HepG2 (cell line): Measurements from ENCODE around the gene ABHD17A. TPM values are rescaled to one million over a fixed set of nuclear protein-coding genes. Genes with fewer than 3 reads are reported as not detected.
A peak's percentile ranks its signal among the peaks of the same experiment; 100 is the strongest.

Experiments
- ATAC-seq: fragments of 200-7000 bp; cut with Tn5 transposase; 3 replicates; pipeline ENCODE4 v1.9.1; 2020; ENCODE audit warnings: mild to moderate bottlenecking, moderate library complexity
- BruUV-seq: library from RNA; stranded (reverse); fragments of 400-500 nt; replicated peaks from 2 replicates; lab custom pipeline; 2021; lab: Mats Ljungman, UMichigan
- CTCF ChIA-PET: fragments of 300-600 bp; formaldehyde crosslinking; extraction: SDS; loops from one replicate; lab custom pipeline; 2021; ENCODE audit warnings: low total read pairs, inconsistent platforms, low intra/inter-chr PET ratio; lab: Yijun Ruan, JAX
- POLR2A ChIA-PET: fragments of 350-600 bp; sonication (Branson Sonifier 250); formaldehyde crosslinking; loops from one replicate; lab custom pipeline; 2020; ENCODE audit warnings: antibody characterized with exemption, inconsistent platforms; lab: Yijun Ruan, JAX
- DNase-seq: peaks from one replicate; pipeline ENCODE4 v3.0.0-alpha.2; 2015; ENCODE audit warnings: low spot score
- FAIRE-seq: peaks from 3 replicates; lab custom pipeline; 2011; peaks lifted over from hg19 to GRCh38; lab: Jason Lieb, UNC
- H2AFZ ChIP-seq: one replicate; pipeline ENCODE4 v1.6.1; 2011; ENCODE audit warnings: low read length, inconsistent platforms
- H3K27ac ChIP-seq: fragments of 300-600 bp; 3 replicates; pipeline ENCODE4 v1.8.0; 2011; ENCODE audit warnings: mixed run types, mild to moderate bottlenecking, mixed read lengths, low read length, inconsistent platforms; ENCODE audit not compliant: insufficient read depth; ENCODE audit errors: extremely low read length
- H3K27me3 ChIP-seq, 2 experiments: fragments of 200-600 bp in 1 of 2; 2 replicates in 1 of 2; 3 replicates in 1 of 2; pipeline versions ENCODE4 v1.6.0 to v1.8.0; 2011; ENCODE audit warnings: low read length in 2 of 2, mild to moderate bottlenecking in 2 of 2, moderate library complexity in 2 of 2, inconsistent platforms in 1 of 2; ENCODE audit not compliant: insufficient read depth in 2 of 2, control insufficient read depth in 1 of 2
- H3K36me3 ChIP-seq, 2 experiments: fragments of 200-600 bp in 1 of 2; replicated peaks in 1 of 2; 2 replicates in 1 of 2; 3 replicates in 1 of 2; pipeline versions ENCODE4 v1.5.1 to v1.8.0; 2011; ENCODE audit warnings: low read length in 2 of 2, inconsistent platforms in 1 of 2; ENCODE audit not compliant: insufficient read depth in 2 of 2, control insufficient read depth in 1 of 2
- H3K4me1 ChIP-seq: 2 replicates; pipeline ENCODE4 v1.5.1; 2012; ENCODE audit warnings: low read length, inconsistent platforms; ENCODE audit not compliant: insufficient read depth
- H3K4me2 ChIP-seq: 2 replicates; pipeline ENCODE4 v1.6.0; 2011; ENCODE audit warnings: low read depth, low read length, inconsistent platforms
- H3K4me3 ChIP-seq, 3 experiments: fragments of 200-600 bp in 1 of 3; sonication (generic), shearing (Covaris generic) in 1 of 3; replicated peaks in 1 of 3; 2 replicates each; pipeline ENCODE4 v1.5.1; 2011 to 2016; ENCODE audit warnings: low read length in 3 of 3, inconsistent platforms in 2 of 3, low read depth in 2 of 3, mild to moderate bottlenecking in 2 of 3, control low read depth in 1 of 3, mixed read lengths in 1 of 3; ENCODE audit not compliant: insufficient read depth in 1 of 3
- H3K79me2 ChIP-seq: one replicate; pipeline ENCODE4 v1.6.1; 2011; ENCODE audit warnings: low read length, inconsistent platforms; ENCODE audit not compliant: insufficient read depth
- H3K9ac ChIP-seq: 2 replicates; pipeline ENCODE4 v1.6.0; 2011; ENCODE audit warnings: mild to moderate bottlenecking, low read depth, low read length, inconsistent platforms; ENCODE audit not compliant: insufficient read depth
- H3K9me3 ChIP-seq: 2 replicates; pipeline ENCODE4 v1.5.1; 2012; ENCODE audit warnings: mild to moderate bottlenecking, low read length
- H4K20me1 ChIP-seq: 2 replicates; pipeline ENCODE4 v1.6.0; 2011; ENCODE audit warnings: inconsistent platforms, mild to moderate bottlenecking, low read length, moderate library complexity; ENCODE audit not compliant: insufficient read depth
- AGO2 ChIP-seq: fragments of 200-400 bp; formaldehyde crosslinking; optimal IDR thresholded peaks from 2 replicates; pipeline ENCODE3; 2017; ENCODE audit warnings: mild to moderate bottlenecking, low read depth, low read length, moderate library complexity
- ARID2 ChIP-seq: sonication (generic); formaldehyde crosslinking; IDR thresholded peaks from 2 replicates; pipeline ENCODE4 v1.8.1; 2022; ENCODE audit warnings: mild to moderate bottlenecking, missing genetic modification reagents, borderline replicate concordance
- FOXJ3 ChIP-seq: sonication (generic); formaldehyde crosslinking; IDR thresholded peaks from 2 replicates; pipeline ENCODE4 v1.4.0; 2020; ENCODE audit warnings: missing genetic modification reagents, mild to moderate bottlenecking, borderline replicate concordance
- NR2C2 ChIP-seq: sonication (generic); formaldehyde crosslinking; IDR thresholded peaks from 2 replicates; pipeline ENCODE4 v1.4.0; 2020; ENCODE audit warnings: missing genetic modification reagents, mild to moderate bottlenecking, moderate library complexity, borderline replicate concordance
- PTBP1 ChIP-seq: fragments of 200-400 bp; formaldehyde crosslinking; IDR thresholded peaks from 2 replicates; pipeline ENCODE4 v1.6.1; 2018; ENCODE audit warnings: low read length, low read depth; ENCODE audit not compliant: poor library complexity, severe bottlenecking
- ZNF547 ChIP-seq: sonication (generic); formaldehyde crosslinking; IDR thresholded peaks from 2 replicates; pipeline ENCODE4 v1.5.1; 2020; ENCODE audit warnings: mild to moderate bottlenecking, missing genetic modification reagents
- WGBS: methylation state at CpG from one replicate; pipeline ENCODE4 v1.1.6; 2017; ENCODE audit warnings: low lambda C conversion rate; 5-methylcytosine and 5-hydroxymethylcytosine counted together
- in situ Hi-C: cut with HindIII; loops from 2 replicates; pipeline ENCODE4 v1.10.0; 2017; ENCODE audit warnings: low pct_unique_long_range_greater_than_20kb; ENCODE audit not compliant: extremely low pct_ligation_motif_present
- intact Hi-C: fragments of 100-400 bp; cut with micrococcal nuclease; formaldehyde crosslinking; loops from one replicate; pipeline ENCODE4 v1.10.0; 2022; ENCODE audit not compliant: unreplicated experiment
- polyA plus RNA-seq, 8 experiments: library from polyadenylated mRNA; depleted of rRNA in 3 of 8; stranded (reverse) in 7 of 8; unstranded in 1 of 8; fragments of >200 nt; fragmentation: Illumina TruSeq in 4 of 8; extraction: Trizol in 4 of 8; gene quantifications; 2 replicates each; pipeline versions ENCODE4 v1.2.1 to v1.2.3, GENCODE V29; 2011 to 2016; ENCODE audit warnings: low read depth in 4 of 8, missing spikeins in 1 of 8, mixed read lengths in 1 of 8; ENCODE audit not compliant: insufficient read depth in 1 of 8
- total RNA-seq, 5 experiments: library from RNA; depleted of rRNA; stranded (reverse); fragments of >200 nt; fragmentation: Illumina TruSeq; extraction: Trizol; gene quantifications; 2 replicates each; pipeline ENCODE4 v1.2.3, GENCODE V29; 2016; ENCODE audit warnings: low read depth in 1 of 5
- TF ChIP-seq, protein P1 (sequence below): sonication (generic); formaldehyde crosslinking; IDR thresholded peaks from 2 replicates; pipeline ENCODE4 v1.5.0; 2020; ENCODE audit warnings: missing genetic modification reagents, mild to moderate bottlenecking, borderline replicate concordance
- TF ChIP-seq, protein P2 (sequence below): sonication (generic); formaldehyde crosslinking; IDR thresholded peaks from 2 replicates; pipeline ENCODE4 v1.5.1; 2020; ENCODE audit warnings: mild to moderate bottlenecking, moderate library complexity, missing genetic modification reagents
- TF ChIP-seq, protein P3 (sequence below): IDR thresholded peaks from 2 replicates; pipeline ENCODE4 v1.6.1; 2016; ENCODE audit warnings: low read depth
- TF ChIP-seq, protein P4 (sequence below): IDR thresholded peaks from 2 replicates; pipeline ENCODE4 v1.6.1; 2016; ENCODE audit warnings: missing genetic modification reagents, missing compliant biosample characterization

The ABHD17A gene
- total and polyA plus RNA-seq, 2 of the 13 experiments (the other 11 are each of a cell fraction or from before 2014, with no cell fraction given), result 27.7 to 40.8 TPM

DNA sequence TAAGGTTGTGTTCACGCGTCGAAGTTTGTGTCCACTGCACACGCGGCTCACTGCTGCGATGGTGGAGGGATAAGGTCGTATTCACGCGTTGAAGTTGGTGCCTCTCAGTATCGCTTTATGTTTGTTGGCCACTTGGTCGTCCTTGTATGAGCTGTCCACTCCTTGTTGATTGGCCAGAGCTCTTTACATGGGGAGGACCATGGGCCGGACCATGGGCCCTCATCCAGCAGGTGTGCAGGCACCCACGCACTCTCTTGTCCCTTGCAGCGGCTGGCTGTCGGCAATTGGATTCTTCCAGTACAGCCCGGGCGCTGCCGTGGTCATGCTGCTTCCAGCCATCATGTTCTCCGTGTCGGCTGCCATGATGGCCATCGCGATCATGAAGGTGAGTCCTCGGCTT is 37.5 kb upstream of the ABHD17A start:
- intact Hi-C loops, result no loop called here
- POLR2A ChIA-PET, result no interaction called here
- FAIRE-seq, result no peak
- no peak for DNase-seq
- Histone ChIP-seq H3K4me2 (no peak overlapping the region), H2AFZ (no peak overlapping the region), H3K27me3 (no peaks in the 10 kb centered on the region), H3K27ac (no peak overlapping the region), H3K9ac (no peak overlapping the region)
- BruUV-seq, result no TSS peak
- TF ChIP-seq, protein P1, sequence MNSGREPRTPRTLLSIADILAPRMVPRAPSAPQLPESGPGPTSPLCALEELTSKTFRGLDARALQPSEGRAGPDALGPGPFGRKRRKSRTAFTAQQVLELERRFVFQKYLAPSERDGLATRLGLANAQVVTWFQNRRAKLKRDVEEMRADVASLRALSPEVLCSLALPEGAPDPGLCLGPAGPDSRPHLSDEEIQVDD (CRISPR knock-in tag), result no peak
- TF ChIP-seq ARID2 (no peak), NR2C2 (CRISPR knock-in tag) (no peak), ZNF547 (no peak)
- TF ChIP-seq, protein P2, sequence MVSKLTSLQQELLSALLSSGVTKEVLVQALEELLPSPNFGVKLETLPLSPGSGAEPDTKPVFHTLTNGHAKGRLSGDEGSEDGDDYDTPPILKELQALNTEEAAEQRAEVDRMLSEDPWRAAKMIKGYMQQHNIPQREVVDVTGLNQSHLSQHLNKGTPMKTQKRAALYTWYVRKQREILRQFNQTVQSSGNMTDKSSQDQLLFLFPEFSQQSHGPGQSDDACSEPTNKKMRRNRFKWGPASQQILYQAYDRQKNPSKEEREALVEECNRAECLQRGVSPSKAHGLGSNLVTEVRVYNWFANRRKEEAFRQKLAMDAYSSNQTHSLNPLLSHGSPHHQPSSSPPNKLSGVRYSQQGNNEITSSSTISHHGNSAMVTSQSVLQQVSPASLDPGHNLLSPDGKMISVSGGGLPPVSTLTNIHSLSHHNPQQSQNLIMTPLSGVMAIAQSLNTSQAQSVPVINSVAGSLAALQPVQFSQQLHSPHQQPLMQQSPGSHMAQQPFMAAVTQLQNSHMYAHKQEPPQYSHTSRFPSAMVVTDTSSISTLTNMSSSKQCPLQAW (CRISPR knock-in tag), result no peak
- TF ChIP-seq, all 625 proteins: peak for 0
- Histone ChIP-seq H3K36me3 (peaks cover 25 to 35% of the 10 kb centered on the region in 2 experiments; a peak in 4 of 5 replicates), H3K4me3 (no peak overlapping the region), H3K79me2 (no peaks in the 10 kb centered on the region), H4K20me1 (no peaks in the 10 kb centered on the region), H3K9me3 (no peaks in the 10 kb centered on the region), H3K4me1 (no peaks in the 10 kb centered on the region)
- CTCF ChIA-PET, result no interaction called here
- no peak for ATAC-seq
- 98% methylated on average over 21 of the region's 23 CpGs for WGBS
- in situ Hi-C loops, result no loop called here

DNA sequence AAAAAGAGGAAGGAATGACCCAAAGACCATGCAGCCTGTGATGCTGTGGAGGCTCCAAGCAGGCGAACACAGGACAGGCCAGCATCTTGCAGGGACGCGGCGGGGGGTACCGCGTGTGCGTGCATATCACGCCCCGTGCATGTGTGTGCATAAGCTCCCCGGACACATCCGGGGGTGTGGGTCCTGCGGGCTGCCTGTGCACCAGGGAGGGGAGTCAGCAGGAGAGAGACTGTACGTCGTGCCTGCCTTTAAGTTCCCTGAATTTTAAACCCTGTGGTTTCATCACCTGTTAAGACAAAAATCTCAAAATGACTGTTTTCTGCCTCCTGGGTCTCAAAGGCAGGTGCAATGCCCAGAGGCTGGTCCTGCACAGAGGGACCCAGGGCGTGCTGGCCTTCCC is 36.5 kb upstream of the ABHD17A start:
- peaks cover 25 to 39% of the 10 kb centered on the region in 2 experiments; a peak in 4 of 5 replicates for H3K36me3 ChIP-seq
- in situ Hi-C loops (no loop called here), intact Hi-C loops (no loop called here)
- 97% methylated on average over 10 of the region's 15 CpGs for WGBS
- no peak overlapping the region for H3K9ac ChIP-seq
- H3K9me3 ChIP-seq, result no peaks in the 10 kb centered on the region
- POLR2A ChIA-PET, result no interaction called here
- no peaks in the 10 kb centered on the region for H4K20me1 ChIP-seq
- FAIRE-seq, result no peak
- no peak overlapping the region for H2AFZ ChIP-seq
- no peaks in the 10 kb centered on the region for H3K79me2 ChIP-seq
- no peak for TF ChIP-seq FOXJ3 (CRISPR knock-in tag)
- TF ChIP-seq, protein P3, sequence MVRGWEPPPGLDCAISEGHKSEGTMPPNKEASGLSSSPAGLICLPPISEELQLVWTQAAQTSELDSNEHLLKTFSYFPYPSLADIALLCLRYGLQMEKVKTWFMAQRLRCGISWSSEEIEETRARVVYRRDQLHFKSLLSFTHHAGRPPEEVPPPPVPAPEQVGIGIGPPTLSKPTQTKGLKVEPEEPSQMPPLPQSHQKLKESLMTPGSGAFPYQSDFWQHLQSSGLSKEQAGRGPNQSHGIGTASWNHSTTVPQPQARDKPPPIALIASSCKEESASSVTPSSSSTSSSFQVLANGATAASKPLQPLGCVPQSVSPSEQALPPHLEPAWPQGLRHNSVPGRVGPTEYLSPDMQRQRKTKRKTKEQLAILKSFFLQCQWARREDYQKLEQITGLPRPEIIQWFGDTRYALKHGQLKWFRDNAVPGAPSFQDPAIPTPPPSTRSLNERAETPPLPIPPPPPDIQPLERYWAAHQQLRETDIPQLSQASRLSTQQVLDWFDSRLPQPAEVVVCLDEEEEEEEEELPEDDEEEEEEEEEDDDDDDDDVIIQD, result no peak
- TF ChIP-seq, protein P4, sequence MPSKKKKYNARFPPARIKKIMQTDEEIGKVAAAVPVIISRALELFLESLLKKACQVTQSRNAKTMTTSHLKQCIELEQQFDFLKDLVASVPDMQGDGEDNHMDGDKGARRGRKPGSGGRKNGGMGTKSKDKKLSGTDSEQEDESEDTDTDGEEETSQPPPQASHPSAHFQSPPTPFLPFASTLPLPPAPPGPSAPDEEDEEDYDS (CRISPR knock-in tag), result no peak
- TF ChIP-seq AGO2, result peak; percentile 10
- no peak for TF ChIP-seq PTBP1
- no peak for DNase-seq
- CTCF ChIA-PET, result no interaction called here
- no peak overlapping the region for H3K4me3 ChIP-seq
- BruUV-seq, result no TSS peak
- ATAC-seq, result no peak
- H3K27me3 ChIP-seq, result no peaks in the 10 kb centered on the region
- H3K4me1 ChIP-seq, result no peaks in the 10 kb centered on the region
- H3K27ac ChIP-seq, result no peak overlapping the region
- H3K4me2 ChIP-seq, result no peak overlapping the region
